PFSK-1 (cell line): ENCODE measurements around the gene TBC1D3B.

Experiments used
- FOXP2 ChIP-seq: optimal IDR thresholded peaks from 2 replicates; pipeline ENCODE3; 2011; ENCODE audit warnings: borderline replicate concordance, control low read depth, inconsistent platforms; ENCODE audit not compliant: insufficient read depth; ENCODE audit errors: extremely low read length, extremely low read depth
- POLR2AphosphoS5 ChIP-seq: IDR thresholded peaks from 2 replicates; pipeline ENCODE4 v1.6.1; 2012; ENCODE audit warnings: low read depth, mild to moderate bottlenecking, control low read depth, low read length, moderate library complexity
- SIN3A ChIP-seq: IDR thresholded peaks from 2 replicates; pipeline ENCODE4 v1.6.1; 2012; ENCODE audit warnings: mild to moderate bottlenecking, low read length, moderate library complexity, borderline replicate concordance; ENCODE audit not compliant: insufficient read depth
- TAF1 ChIP-seq: IDR thresholded peaks from 2 replicates; pipeline ENCODE4 v1.6.1; 2012; ENCODE audit warnings: low read length, control low read depth, borderline replicate concordance; ENCODE audit not compliant: insufficient read depth
- TF ChIP-seq, protein P1 (sequence below), 2 experiments: IDR thresholded peaks; 2 replicates each; pipeline versions ENCODE4 v1.6.1 to v1.8.0; 2011 to 2012; ENCODE audit warnings: low read depth in 2 of 2, low read length in 2 of 2, control low read depth in 1 of 2, inconsistent platforms in 1 of 2, mild to moderate bottlenecking in 1 of 2, moderate library complexity in 1 of 2; ENCODE audit not compliant: insufficient read depth in 1 of 2

The TBC1D3B gene

DNA sequence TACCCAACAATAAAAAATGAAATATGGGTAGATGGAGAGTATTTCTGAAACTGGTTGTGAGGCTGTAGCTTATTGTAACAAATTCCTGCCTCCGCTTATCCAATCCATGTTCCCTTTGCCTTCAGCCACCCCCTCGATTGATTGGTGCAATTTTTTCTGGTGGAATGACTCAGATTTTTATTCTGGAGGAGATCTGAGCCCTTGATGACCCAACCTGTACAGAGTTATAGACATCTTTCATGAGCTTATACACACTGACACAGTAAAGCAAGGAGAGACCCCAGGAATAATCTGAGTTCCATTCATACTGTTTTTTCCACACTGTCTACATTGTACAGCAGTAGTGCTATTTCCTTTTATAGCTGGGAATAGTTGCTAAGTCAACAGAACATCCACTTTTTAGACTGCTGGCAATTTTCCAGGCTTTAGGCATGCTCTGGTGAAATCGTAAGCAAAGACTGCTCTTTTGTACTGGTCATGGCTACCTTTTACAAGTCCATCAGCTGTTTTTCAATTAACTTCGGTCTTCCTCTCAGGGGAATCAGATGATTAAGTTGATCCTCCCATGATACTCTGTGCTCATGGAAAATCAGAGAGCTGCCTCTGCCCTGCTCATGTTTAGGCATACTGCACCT, 42.7 kb downstream of the TBC1D3B start:
- TF ChIP-seq SIN3A, result no peak
- no peak for TF ChIP-seq TAF1
- no peak for TF ChIP-seq FOXP2
- no peak for TF ChIP-seq POLR2AphosphoS5
- TF ChIP-seq, protein P1, sequence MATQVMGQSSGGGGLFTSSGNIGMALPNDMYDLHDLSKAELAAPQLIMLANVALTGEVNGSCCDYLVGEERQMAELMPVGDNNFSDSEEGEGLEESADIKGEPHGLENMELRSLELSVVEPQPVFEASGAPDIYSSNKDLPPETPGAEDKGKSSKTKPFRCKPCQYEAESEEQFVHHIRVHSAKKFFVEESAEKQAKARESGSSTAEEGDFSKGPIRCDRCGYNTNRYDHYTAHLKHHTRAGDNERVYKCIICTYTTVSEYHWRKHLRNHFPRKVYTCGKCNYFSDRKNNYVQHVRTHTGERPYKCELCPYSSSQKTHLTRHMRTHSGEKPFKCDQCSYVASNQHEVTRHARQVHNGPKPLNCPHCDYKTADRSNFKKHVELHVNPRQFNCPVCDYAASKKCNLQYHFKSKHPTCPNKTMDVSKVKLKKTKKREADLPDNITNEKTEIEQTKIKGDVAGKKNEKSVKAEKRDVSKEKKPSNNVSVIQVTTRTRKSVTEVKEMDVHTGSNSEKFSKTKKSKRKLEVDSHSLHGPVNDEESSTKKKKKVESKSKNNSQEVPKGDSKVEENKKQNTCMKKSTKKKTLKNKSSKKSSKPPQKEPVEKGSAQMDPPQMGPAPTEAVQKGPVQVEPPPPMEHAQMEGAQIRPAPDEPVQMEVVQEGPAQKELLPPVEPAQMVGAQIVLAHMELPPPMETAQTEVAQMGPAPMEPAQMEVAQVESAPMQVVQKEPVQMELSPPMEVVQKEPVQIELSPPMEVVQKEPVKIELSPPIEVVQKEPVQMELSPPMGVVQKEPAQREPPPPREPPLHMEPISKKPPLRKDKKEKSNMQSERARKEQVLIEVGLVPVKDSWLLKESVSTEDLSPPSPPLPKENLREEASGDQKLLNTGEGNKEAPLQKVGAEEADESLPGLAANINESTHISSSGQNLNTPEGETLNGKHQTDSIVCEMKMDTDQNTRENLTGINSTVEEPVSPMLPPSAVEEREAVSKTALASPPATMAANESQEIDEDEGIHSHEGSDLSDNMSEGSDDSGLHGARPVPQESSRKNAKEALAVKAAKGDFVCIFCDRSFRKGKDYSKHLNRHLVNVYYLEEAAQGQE (IDR thresholded peaks at IDR 0.05; ENCODE audit: insufficient read depth in 1 of 2, low read depth in 2 of 2, low read length in 2 of 2), result no peak

DNA sequence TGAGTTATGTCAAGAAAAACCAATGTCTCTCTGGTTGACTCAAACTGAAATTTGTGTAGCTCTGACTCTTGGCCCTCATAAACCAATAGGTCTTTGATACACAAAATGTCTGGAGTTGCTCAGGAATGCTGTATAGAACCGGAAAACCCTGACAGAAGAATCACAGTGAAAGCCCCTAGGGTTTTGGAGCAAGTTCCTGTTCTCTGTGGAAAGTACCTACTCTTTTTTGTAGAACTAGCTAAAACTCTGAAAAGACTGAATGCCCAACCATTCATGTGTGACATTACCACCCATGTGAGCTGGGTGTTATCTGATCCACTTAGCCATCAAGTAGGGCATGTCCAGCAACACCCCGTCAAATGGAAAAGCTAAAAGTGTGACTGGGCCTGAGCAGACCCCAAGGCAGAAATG, 44.0 kb downstream of the TBC1D3B start:
- TF ChIP-seq TAF1 (no peak), FOXP2 (no peak), SIN3A (no peak)
- TF ChIP-seq, protein P1 (IDR thresholded peaks at IDR 0.05; ENCODE audit: insufficient read depth in 1 of 2, low read depth in 2 of 2, low read length in 2 of 2), result no peak

DNA sequence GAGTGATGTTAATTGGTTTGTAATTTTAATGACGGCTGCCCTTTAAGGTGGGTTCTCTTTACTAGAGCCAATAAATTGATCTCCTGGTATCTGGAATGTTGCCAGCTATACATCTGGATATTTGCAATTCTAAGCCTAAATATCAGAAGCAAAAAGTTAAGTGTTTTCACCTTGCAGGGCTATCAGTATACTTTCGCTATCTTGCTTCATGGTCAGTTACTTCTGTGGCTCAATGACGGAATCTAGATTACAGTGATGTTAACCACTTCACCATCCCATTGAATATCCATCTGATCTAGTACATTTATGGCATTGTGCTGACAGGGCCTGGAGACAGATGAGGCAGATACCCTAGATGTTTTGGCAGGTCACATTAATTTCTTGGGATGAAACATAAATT, 44.5 kb downstream of the TBC1D3B start:
- TF ChIP-seq, protein P1 (IDR thresholded peaks at IDR 0.05; ENCODE audit: insufficient read depth in 1 of 2, low read depth in 2 of 2, low read length in 2 of 2), result no peak
- TF ChIP-seq SIN3A (no peak), FOXP2 (no peak), POLR2AphosphoS5 (no peak), TAF1 (no peak)

DNA sequence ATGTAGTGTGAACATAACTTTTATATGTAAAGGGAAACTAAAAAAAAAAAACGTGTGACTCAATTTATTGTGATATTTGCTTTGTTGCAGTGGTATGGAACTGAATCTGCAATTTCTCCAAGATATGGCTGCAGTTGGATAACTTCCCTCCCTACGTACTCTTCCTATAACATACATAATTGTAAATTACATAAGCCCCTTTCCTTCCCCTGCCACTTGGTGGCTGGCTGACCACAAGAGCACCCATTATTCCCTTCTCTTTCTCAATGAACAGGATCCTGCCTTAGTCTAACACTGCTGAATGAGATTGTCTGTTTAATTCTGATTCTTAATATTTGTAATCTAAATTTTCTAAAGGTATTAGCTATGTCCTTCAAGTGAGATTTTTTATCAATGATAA, 45.0 kb downstream of the TBC1D3B start:
- TF ChIP-seq SIN3A, result no peak
- no peak for TF ChIP-seq FOXP2
- no peak for TF ChIP-seq TAF1
- no peak for TF ChIP-seq POLR2AphosphoS5
- TF ChIP-seq, protein P1 (IDR thresholded peaks at IDR 0.05; ENCODE audit: insufficient read depth in 1 of 2, low read depth in 2 of 2, low read length in 2 of 2), result no peak

DNA sequence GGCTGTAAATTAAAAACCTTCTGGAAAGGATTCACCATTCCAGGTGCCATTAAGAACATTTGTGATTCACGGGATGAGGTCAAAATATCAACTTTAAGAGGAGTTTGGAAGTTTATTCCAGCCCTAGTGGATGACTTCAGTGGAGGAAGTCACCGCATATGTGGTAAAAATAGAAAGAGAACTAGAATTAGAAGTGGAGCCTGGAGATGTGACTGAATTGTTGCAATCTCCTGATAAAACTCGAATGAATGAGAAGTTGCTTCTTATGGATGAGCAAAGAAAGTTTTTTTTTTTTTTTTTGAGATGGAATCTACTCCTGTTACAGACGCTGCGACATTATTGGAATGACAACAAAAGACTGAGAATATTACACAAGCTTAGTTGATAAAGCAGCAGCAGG, 46.1 kb downstream of the TBC1D3B start:
- no peak for TF ChIP-seq SIN3A
- TF ChIP-seq, protein P1 (IDR thresholded peaks at IDR 0.05; ENCODE audit: insufficient read depth in 1 of 2, low read depth in 2 of 2, low read length in 2 of 2), result no peak
- no peak for TF ChIP-seq POLR2AphosphoS5
- no peak for TF ChIP-seq TAF1
- no peak for TF ChIP-seq FOXP2
